NT2/D1 (cell line): ENCODE data around the gene UQCRC2.

Experiments used
- YY1 ChIP-seq: IDR thresholded peaks from 2 replicates; pipeline ENCODE4 v1.6.1; 2011; ENCODE audit not compliant: insufficient read length, insufficient read depth
- ZNF274 ChIP-seq: IDR thresholded peaks from 2 replicates; pipeline ENCODE4 v1.6.1; 2011; ENCODE audit warnings: mild to moderate bottlenecking, low read depth, low read length

DNA sequence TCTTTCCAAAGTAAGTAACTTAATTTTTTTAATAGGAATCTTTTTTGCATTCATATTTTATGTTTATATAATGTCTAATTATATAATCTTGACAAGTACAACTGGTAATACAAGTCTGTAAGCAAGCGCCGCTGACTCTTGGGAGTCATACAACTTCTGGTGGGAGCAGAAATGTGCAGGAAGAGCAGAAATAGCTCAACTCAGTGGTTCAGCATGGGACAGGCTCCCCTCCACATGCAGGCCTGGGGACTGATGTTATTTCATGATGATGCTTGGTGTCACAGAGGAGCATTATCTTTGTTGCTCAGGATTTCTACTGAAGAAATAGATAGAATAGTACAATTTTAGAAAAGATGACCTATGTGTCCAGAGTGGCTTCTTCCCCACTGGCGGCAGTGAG is 10.7 kb downstream of the UQCRC2 start:
- TF ChIP-seq YY1 = no peak
- no peak for TF ChIP-seq ZNF274
